K562 (cell line): ENCODE results near the gene PLA2R1. TPM values are rescaled to one million over a fixed set of nuclear protein-coding genes. Genes with fewer than 3 reads are reported as not detected.

Source experiments
- ARNT ChIP-seq, 2 experiments: fragments of 450-650 bp; IDR thresholded peaks; 2 replicates each; pipeline ENCODE4 v1.6.1; 2016; ENCODE audit warnings: mild to moderate bottlenecking in 1 of 2
- BRCA1 ChIP-seq, 2 experiments: fragments of 450-650 bp in 1 of 2; sonication (generic) in 1 of 2; formaldehyde crosslinking in 1 of 2; IDR thresholded peaks; 2 replicates each; pipeline versions ENCODE4 v1.5.0 to v1.6.1; 2017 to 2020; ENCODE audit warnings: mild to moderate bottlenecking in 1 of 2, missing genetic modification reagents in 1 of 2
- NFXL1 ChIP-seq: fragments of 450-650 bp; formaldehyde crosslinking; IDR thresholded peaks from 2 replicates; pipeline ENCODE4 v1.4.0; 2021; ENCODE audit warnings: mild to moderate bottlenecking
- SFPQ ChIP-seq: fragments of 200-400 bp; formaldehyde crosslinking; IDR thresholded peaks from 2 replicates; pipeline ENCODE4 v1.6.1; 2017; ENCODE audit warnings: mild to moderate bottlenecking, low read depth, low read length, moderate library complexity
- ZBTB43 ChIP-seq: sonication (generic); formaldehyde crosslinking; IDR thresholded peaks from 2 replicates; pipeline ENCODE4 v1.8.0; 2023; ENCODE audit warnings: mild to moderate bottlenecking, missing genetic modification reagents
- ZNF197 ChIP-seq: fragments of 200-800 bp; sonication (Bioruptor generic); IDR thresholded peaks from 2 replicates; pipeline ENCODE4 v1.6.1; 2016; ENCODE audit warnings: low read depth, missing genetic modification characterization, missing compliant biosample characterization
- ZNF551 ChIP-seq: fragments of 250-450 bp; sonication (Bioruptor Pico); IDR thresholded peaks from 2 replicates; pipeline ENCODE4 v1.5.0; 2021; ENCODE audit warnings: mild to moderate bottlenecking, moderate library complexity
- polyA plus RNA-seq, 8 experiments: library from polyadenylated mRNA; depleted of rRNA in 4 of 8; stranded (reverse) in 5 of 8; unstranded in 3 of 8; fragments of >200 nt; fragmentation: Nextera tagmentation in 2 of 8; fragmentation: Illumina TruSeq in 1 of 8; extraction: Ambion mirVana in 2 of 8; extraction: Trizol in 1 of 8; gene quantifications; 2 replicates each; pipeline versions ENCODE4 v1.2.1 to v1.2.3, GENCODE V29; 2011 to 2014; ENCODE audit warnings: inconsistent platforms in 1 of 8, missing spikeins in 1 of 8
- total RNA-seq, 7 experiments: library from RNA; depleted of rRNA in 6 of 7; stranded (reverse); fragments of >200 nt in 6 of 7; fragmentation: Illumina TruSeq in 2 of 7; extraction: Trizol in 2 of 7; gene quantifications; 2 replicates each; pipeline versions ENCODE4 v1.2.1 to v1.2.3, GENCODE V29; 2011 to 2021; ENCODE audit warnings: low replicate concordance in 1 of 7
- TF ChIP-seq, protein P1 (sequence below): sonication (generic); formaldehyde crosslinking; IDR thresholded peaks from 2 replicates; pipeline ENCODE4 v1.8.0; 2022; ENCODE audit warnings: mild to moderate bottlenecking, low read depth, missing genetic modification reagents

The PLA2R1 gene
- total and polyA plus RNA-seq, 9 of the 15 experiments (the other 6 are each of a cell fraction or from before 2014, with no cell fraction given): not detected

- TF ChIP-seq ZNF197 (no peak), SFPQ (no peak), ZBTB43 (CRISPR knock-in tag) (no peak), NFXL1 (CRISPR knock-in tag) (no peak), BRCA1 (IDR thresholded peaks at IDR 0.05) (no peak), BRCA1 (CRISPR knock-in tag; IDR thresholded peaks at IDR 0.05) (no peak), ZNF551 (CRISPR knock-in tag) (no peak), ARNT (IDR thresholded peaks at IDR 0.05) (no peak)
- TF ChIP-seq, protein P1, sequence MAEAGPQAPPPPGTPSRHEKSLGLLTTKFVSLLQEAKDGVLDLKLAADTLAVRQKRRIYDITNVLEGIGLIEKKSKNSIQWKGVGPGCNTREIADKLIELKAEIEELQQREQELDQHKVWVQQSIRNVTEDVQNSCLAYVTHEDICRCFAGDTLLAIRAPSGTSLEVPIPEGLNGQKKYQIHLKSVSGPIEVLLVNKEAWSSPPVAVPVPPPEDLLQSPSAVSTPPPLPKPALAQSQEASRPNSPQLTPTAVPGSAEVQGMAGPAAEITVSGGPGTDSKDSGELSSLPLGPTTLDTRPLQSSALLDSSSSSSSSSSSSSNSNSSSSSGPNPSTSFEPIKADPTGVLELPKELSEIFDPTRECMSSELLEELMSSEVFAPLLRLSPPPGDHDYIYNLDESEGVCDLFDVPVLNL (CRISPR knock-in tag): no peak
These were observed 151.5 kb downstream of the PLA2R1 start (continued) for GRCh38 chr2:159910951-159911350.
